GM21423 (cell line): ENCODE data around the gene OR5AU1.
A peak's percentile ranks its signal among the peaks of the same experiment; 100 is the strongest.

Experiments used
- ATAC-seq: cut with Tn5 transposase; IDR thresholded peaks from one replicate; pipeline ENCODE4 v1.9.1; 2021; ENCODE audit warnings: mild to moderate bottlenecking, moderate library complexity; ENCODE audit not compliant: unreplicated experiment

OR5AU1 gene

GRCh38 chr14:21155963-21156362, at the start of gene OR5AU1:
Gene OR5AU1 (minus strand): TSS chr14:21156063. CDS start chr14:21155872, 191 bp downstream.
- ATAC-seq = no peak

- ATAC-seq = no peak
These were observed 49.3 kb upstream of the OR5AU1 start for GRCh38 chr14:21205026-21205677.

GRCh38 chr14:21204167-21205025, 48.5 kb upstream of the OR5AU1 start:
- ATAC-seq = no peak

- no peak for ATAC-seq
These were observed 47.8 kb upstream of the OR5AU1 start for GRCh38 chr14:21203470-21204166.

- ATAC-seq = no peak
These were observed 46.8 kb upstream of the OR5AU1 start for GRCh38 chr14:21202463-21203358.

GRCh38 chr14:21201732-21202462, 46.0 kb upstream of the OR5AU1 start:
- no peak for ATAC-seq

- no peak for ATAC-seq
These were observed 45.0 kb upstream of the OR5AU1 start for GRCh38 chr14:21200752-21201461.

GRCh38 chr14:21199611-21200560, 44.0 kb upstream of the OR5AU1 start:
- ATAC-seq = no peak

- ATAC-seq = no peak
These were observed 41.7 kb upstream of the OR5AU1 start for GRCh38 chr14:21197418-21198205.

- ATAC-seq = no peak
These were observed 38.7 kb upstream of the OR5AU1 start for GRCh38 chr14:21194597-21194996.

- ATAC-seq = no peak
These were observed 37.1 kb upstream of the OR5AU1 start for GRCh38 chr14:21192875-21193535.

- ATAC-seq = peak; percentile 11
These were observed 36.6 kb upstream of the OR5AU1 start for GRCh38 chr14:21192447-21192822.

GRCh38 chr14:21191809-21192446, 36.1 kb upstream of the OR5AU1 start:
- peak; percentile 83 for ATAC-seq

- no peak for ATAC-seq
These were observed 35.5 kb upstream of the OR5AU1 start for GRCh38 chr14:21191261-21191808.

GRCh38 chr14:21185491-21185890, 29.6 kb upstream of the OR5AU1 start:
- no peak for ATAC-seq

- ATAC-seq = no peak
These were observed 28.4 kb upstream of the OR5AU1 start for GRCh38 chr14:21184254-21184653.
